ENCODE measurements around the gene SLC6A20. TPM values are rescaled to one million over a fixed set of nuclear protein-coding genes. Genes with fewer than 3 reads are reported as not detected.
A peak's percentile ranks its signal among the peaks of the same experiment; 100 is the strongest.

Gene SLC6A20
- total RNA-seq, 4 donors from 2014 or later = 0.04 to 0.32 (median 0.19) TPM; not detected in 1

GRCh38 chr3:45795509-45795881, 841 bp downstream of the SLC6A20 start:
- H3K36me3 ChIP-seq = no peaks in the 10 kb centered on the region
- H3K27ac ChIP-seq = no peak overlapping the region
- peaks cover 5 to 15% (median 12%) of the 10 kb centered on the region in 3 donors for H3K4me1 ChIP-seq
- TF ChIP-seq CTCF (IDR thresholded peaks at IDR 0.05) (no peak), POLR2A (IDR thresholded peaks at IDR 0.05) (no peak)
- intact Hi-C loops (cut with DNase I) = no loop called here
- 50 to 55% methylated on average over 14 of the region's 14 CpGs for WGBS, 2 donors
- H3K27me3 ChIP-seq = peaks cover 5 to 79% (median 12%) of the 10 kb centered on the region in 4 donors
- peak overlapping the region in 3 of 4 donors; percentile 41 to 65 (median 52) for H3K4me3 ChIP-seq
- no peak for DNase-seq
- no peaks in the 10 kb centered on the region for H3K9me3 ChIP-seq

- intact Hi-C loops (cut with DNase I) = no loop called here
- Histone ChIP-seq H3K9me3 (peaks cover 0 to 2% (median 0%) of the 10 kb centered on the region in 3 donors), H3K4me3 (no peak overlapping the region), H3K4me1 (peaks cover 5 to 15% (median 12%) of the 10 kb centered on the region in 3 donors), H3K27ac (no peak overlapping the region), H3K36me3 (no peaks in the 10 kb centered on the region), H3K27me3 (peaks cover 5 to 74% (median 12%) of the 10 kb centered on the region in 4 donors)
- no peak for DNase-seq
- 95 to 100% methylated on average over 1 of the region's 1 CpG for WGBS, 2 donors
- TF ChIP-seq CTCF (IDR thresholded peaks at IDR 0.05) = no peak
- TF ChIP-seq POLR2A (IDR thresholded peaks at IDR 0.05) = no peak
Observed at GRCh38 chr3:45794660-45795059, 1.7 kb downstream of the SLC6A20 start.

GRCh38 chr3:45794177-45794560, 2.2 kb downstream of the SLC6A20 start:
- H3K9me3 ChIP-seq = peaks cover 0 to 4% (median 0%) of the 10 kb centered on the region in 3 donors
- WGBS, 2 donors = 88 to 92% methylated on average over 5 of the region's 5 CpGs
- no peaks in the 10 kb centered on the region for H3K36me3 ChIP-seq
- intact Hi-C loops (cut with DNase I) = no loop called here
- TF ChIP-seq POLR2A (IDR thresholded peaks at IDR 0.05) (no peak), CTCF (IDR thresholded peaks at IDR 0.05) (no peak)
- H3K27ac ChIP-seq = no peak overlapping the region
- H3K4me3 ChIP-seq = no peak overlapping the region
- H3K4me1 ChIP-seq = peaks cover 5 to 15% (median 12%) of the 10 kb centered on the region in 3 donors
- H3K27me3 ChIP-seq = peaks cover 5 to 69% (median 12%) of the 10 kb centered on the region in 4 donors
- DNase-seq = no peak

- 58 to 61% methylated on average over 8 to 9 of the region's 9 CpGs for WGBS, 2 donors
- H3K27me3 ChIP-seq = peaks cover 5 to 64% (median 12%) of the 10 kb centered on the region in 4 donors
- intact Hi-C loops (cut with DNase I) = no loop called here
- TF ChIP-seq POLR2A (IDR thresholded peaks at IDR 0.05) = no peak
- no peak for TF ChIP-seq CTCF (IDR thresholded peaks at IDR 0.05)
- peaks cover 0 to 4% (median 0%) of the 10 kb centered on the region in 3 donors for H3K9me3 ChIP-seq
- H3K27ac ChIP-seq = no peak overlapping the region
- peaks cover 5 to 15% (median 12%) of the 10 kb centered on the region in 3 donors for H3K4me1 ChIP-seq
- H3K4me3 ChIP-seq = no peak overlapping the region
- DNase-seq = no peak
- no peaks in the 10 kb centered on the region for H3K36me3 ChIP-seq
Observed at GRCh38 chr3:45793482-45794176, 2.7 kb downstream of the SLC6A20 start.

GRCh38 chr3:45792516-45793172, 3.7 kb downstream of the SLC6A20 start:
- intact Hi-C loops (cut with DNase I) = no loop called here
- 82% methylated on average over 3 of the region's 7 CpGs; no CpG with 5 or more reads in 1 of the 2 donors for WGBS, 2 donors
- H3K36me3 ChIP-seq = no peaks in the 10 kb centered on the region
- H3K9me3 ChIP-seq = peaks cover 0 to 4% (median 0%) of the 10 kb centered on the region in 3 donors
- peaks cover 5 to 15% (median 12%) of the 10 kb centered on the region in 3 donors for H3K4me1 ChIP-seq
- H3K4me3 ChIP-seq = no peak overlapping the region
- TF ChIP-seq POLR2A (IDR thresholded peaks at IDR 0.05) (no peak), CTCF (IDR thresholded peaks at IDR 0.05) (no peak)
- H3K27me3 ChIP-seq = peaks cover 5 to 54% (median 12%) of the 10 kb centered on the region in 4 donors
- DNase-seq = no peak
- H3K27ac ChIP-seq = no peak overlapping the region
